Duodenal mucosa (tissue), 2 donors: ENCODE results near the gene CASR.

ENCODE experiments used
- H3K27ac ChIP-seq: one replicate; pipeline ENCODE4 v1.7.0; 2013; ENCODE audit warnings: low read depth, low read length
- H3K27me3 ChIP-seq, 2 donors: one replicate each; pipeline ENCODE4 v1.7.0; 2013; ENCODE audit warnings: low read length in 2 of 2, control low read depth in 1 of 2; ENCODE audit not compliant: insufficient read depth in 2 of 2, control insufficient read depth in 1 of 2
- H3K36me3 ChIP-seq, 2 donors: one replicate each; pipeline ENCODE4 v1.7.0; 2013; ENCODE audit warnings: low read length in 2 of 2, control low read depth in 1 of 2; ENCODE audit not compliant: insufficient read depth in 2 of 2, control insufficient read depth in 1 of 2
- H3K4me1 ChIP-seq, 2 donors: one replicate each; pipeline ENCODE4 v1.7.0; 2013; ENCODE audit warnings: low read length in 2 of 2, control low read depth in 1 of 2; ENCODE audit not compliant: insufficient read depth in 2 of 2, control insufficient read depth in 1 of 2
- H3K4me3 ChIP-seq, 2 donors: one replicate each; pipeline ENCODE4 v1.7.0; 2013; ENCODE audit warnings: low read length in 2 of 2, low read depth in 1 of 2
- H3K9ac ChIP-seq, 2 donors: one replicate each; pipeline ENCODE4 v1.7.0; 2013; ENCODE audit warnings: low read length in 2 of 2, low read depth in 1 of 2
- H3K9me3 ChIP-seq, 2 donors: one replicate each; pipeline ENCODE4 v1.7.0; 2013; ENCODE audit warnings: low read length in 2 of 2, control low read depth in 1 of 2; ENCODE audit not compliant: control insufficient read depth in 1 of 2

CASR gene

GRCh38 chr3:122255757-122256439, 72.4 kb downstream of the CASR start:
- no peaks in the 10 kb centered on the region for H3K4me1 ChIP-seq
- H3K36me3 ChIP-seq, result no peaks in the 10 kb centered on the region
- H3K9ac ChIP-seq, result no peak overlapping the region
- H3K4me3 ChIP-seq, result no peak overlapping the region
- H3K9me3 ChIP-seq, result no peaks in the 10 kb centered on the region
- H3K27me3 ChIP-seq, result no peaks in the 10 kb centered on the region
- no peak overlapping the region for H3K27ac ChIP-seq

- no peak overlapping the region for H3K9ac ChIP-seq
- no peaks in the 10 kb centered on the region for H3K36me3 ChIP-seq
- H3K27ac ChIP-seq, result no peak overlapping the region
- no peaks in the 10 kb centered on the region for H3K4me1 ChIP-seq
- no peak overlapping the region for H3K4me3 ChIP-seq
- H3K27me3 ChIP-seq, result no peaks in the 10 kb centered on the region
- H3K9me3 ChIP-seq, result no peaks in the 10 kb centered on the region
These were observed 74.3 kb downstream of the CASR start for GRCh38 chr3:122257644-122258364.

- Histone ChIP-seq H3K27me3 (no peaks in the 10 kb centered on the region), H3K27ac (no peak overlapping the region), H3K4me1 (no peaks in the 10 kb centered on the region), H3K4me3 (no peak overlapping the region), H3K9ac (no peak overlapping the region), H3K36me3 (no peaks in the 10 kb centered on the region), H3K9me3 (no peaks in the 10 kb centered on the region)
These were observed 75.4 kb downstream of the CASR start for GRCh38 chr3:122258757-122259371.

- Histone ChIP-seq H3K9ac (no peak overlapping the region), H3K4me1 (no peaks in the 10 kb centered on the region), H3K36me3 (no peaks in the 10 kb centered on the region), H3K27ac (no peak overlapping the region), H3K9me3 (no peaks in the 10 kb centered on the region), H3K27me3 (no peaks in the 10 kb centered on the region), H3K4me3 (no peak overlapping the region)
These were observed 76.7 kb downstream of the CASR start for GRCh38 chr3:122260206-122260605.

GRCh38 chr3:122263058-122263457, 79.6 kb downstream of the CASR start:
- no peaks in the 10 kb centered on the region for H3K9me3 ChIP-seq
- no peak overlapping the region for H3K4me3 ChIP-seq
- no peak overlapping the region for H3K27ac ChIP-seq
- H3K36me3 ChIP-seq, result no peaks in the 10 kb centered on the region
- H3K27me3 ChIP-seq, result no peaks in the 10 kb centered on the region
- no peak overlapping the region for H3K9ac ChIP-seq
- no peaks in the 10 kb centered on the region for H3K4me1 ChIP-seq

DNA sequence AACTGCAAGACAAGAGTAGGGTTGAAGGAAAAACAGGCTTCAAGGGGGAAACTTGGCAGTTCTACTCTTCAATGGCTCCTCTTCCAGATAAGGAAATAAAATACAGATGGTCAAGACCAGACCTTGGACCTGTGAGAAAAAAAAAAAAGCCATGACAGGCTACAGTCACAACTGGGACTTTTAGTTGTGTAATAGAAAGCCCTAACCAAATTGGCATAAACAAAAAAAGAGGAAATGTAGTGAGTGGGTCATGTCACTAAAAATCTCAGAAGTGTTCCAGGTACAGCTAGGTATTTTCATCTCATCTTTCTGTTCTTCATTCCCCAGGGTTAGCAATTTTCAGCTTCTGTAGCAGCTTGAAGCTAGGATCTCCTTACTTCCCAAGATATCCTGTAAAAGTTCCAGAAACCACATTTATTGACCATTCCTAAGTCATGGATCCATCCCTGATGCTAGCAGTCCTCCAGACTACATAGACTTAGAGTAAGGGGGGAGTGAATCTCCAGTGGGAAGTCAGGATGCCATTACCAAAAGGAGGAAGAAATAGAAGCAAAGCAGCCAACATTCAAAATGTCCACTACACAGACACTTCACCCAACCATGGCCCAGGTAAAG, 80.6 kb downstream of the CASR start:
- H3K4me3 ChIP-seq, result no peak overlapping the region
- no peaks in the 10 kb centered on the region for H3K36me3 ChIP-seq
- no peak overlapping the region for H3K9ac ChIP-seq
- no peaks in the 10 kb centered on the region for H3K9me3 ChIP-seq
- H3K27me3 ChIP-seq, result no peaks in the 10 kb centered on the region
- H3K27ac ChIP-seq, result no peak overlapping the region
- no peaks in the 10 kb centered on the region for H3K4me1 ChIP-seq

DNA sequence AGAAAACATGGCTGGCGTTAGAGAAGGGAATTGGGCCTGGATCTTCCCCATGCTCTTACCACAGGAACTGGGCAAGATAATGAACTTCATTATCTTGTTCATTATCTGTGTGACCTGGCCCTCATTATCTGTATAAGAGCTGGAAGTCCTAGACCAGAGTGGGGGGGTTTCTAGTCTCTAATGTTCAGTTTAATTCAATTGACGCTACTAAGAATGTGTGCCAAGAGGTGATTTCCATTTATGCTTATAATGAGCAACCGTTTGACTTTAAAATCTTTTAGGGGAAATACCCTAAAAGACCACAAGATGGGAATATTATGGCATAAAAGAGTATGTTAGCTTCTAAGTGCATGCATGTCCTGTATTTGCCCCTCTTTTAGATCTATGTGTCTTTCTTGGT, 82.5 kb downstream of the CASR start:
- Histone ChIP-seq H3K4me3 (no peak overlapping the region), H3K27me3 (no peaks in the 10 kb centered on the region)

DNA sequence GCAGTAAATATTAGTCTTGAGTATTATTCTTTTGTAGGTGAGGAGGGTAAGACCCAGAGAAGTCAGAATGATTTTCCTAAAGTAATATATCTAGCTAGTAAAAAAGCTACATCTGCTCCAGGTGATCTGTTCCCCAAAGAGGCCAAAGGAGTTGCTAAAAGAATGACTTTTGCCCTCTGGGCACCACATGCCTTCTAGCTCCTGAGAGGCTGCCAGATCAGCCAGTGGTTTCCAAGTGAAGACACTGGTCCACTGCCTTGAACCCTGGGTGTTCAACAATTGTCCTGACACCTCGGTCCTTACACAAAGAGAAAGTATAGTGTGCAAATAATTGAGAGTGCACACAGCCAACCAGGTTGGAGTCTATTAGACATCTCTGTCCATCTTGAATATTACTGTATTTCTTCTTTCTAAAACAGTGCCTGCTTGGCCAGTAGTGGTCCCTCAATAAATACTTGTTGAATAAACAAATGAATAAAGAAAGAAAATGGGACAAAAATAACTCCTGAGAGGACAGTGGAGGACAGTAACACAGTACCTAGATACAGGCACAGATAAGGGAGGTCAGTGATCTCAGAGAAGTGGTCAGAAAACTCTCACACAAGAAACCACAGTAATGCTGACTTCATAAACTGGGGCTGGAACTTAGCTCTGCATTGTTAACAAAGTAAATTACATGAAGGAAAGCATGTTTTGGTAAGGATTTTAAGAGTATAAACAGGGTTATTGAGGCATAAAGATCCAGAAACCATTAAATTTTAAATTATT, 85.0 kb downstream of the CASR start:
- no peaks in the 10 kb centered on the region for H3K27me3 ChIP-seq
- H3K9ac ChIP-seq, result no peak overlapping the region
- H3K36me3 ChIP-seq, result no peaks in the 10 kb centered on the region
- no peak overlapping the region for H3K4me3 ChIP-seq
- H3K4me1 ChIP-seq, result no peaks in the 10 kb centered on the region
- H3K9me3 ChIP-seq, result no peaks in the 10 kb centered on the region
- H3K27ac ChIP-seq, result no peak overlapping the region

More for the DNA sequence above, 82.5 kb downstream of the CASR start:
- Histone ChIP-seq H3K27ac (no peak overlapping the region), H3K36me3 (no peaks in the 10 kb centered on the region), H3K4me1 (no peaks in the 10 kb centered on the region), H3K9me3 (no peaks in the 10 kb centered on the region), H3K9ac (no peak overlapping the region)

- no peak overlapping the region for H3K4me3 ChIP-seq
These were observed 85.6 kb downstream of the CASR start for GRCh38 chr3:122269045-122269444.

More at GRCh38 chr3:122269045-122269444, 85.6 kb downstream of the CASR start:
- Histone ChIP-seq H3K9me3 (no peaks in the 10 kb centered on the region), H3K36me3 (no peaks in the 10 kb centered on the region), H3K9ac (no peak overlapping the region), H3K4me1 (no peaks in the 10 kb centered on the region), H3K27ac (no peak overlapping the region), H3K27me3 (no peaks in the 10 kb centered on the region)
